GM21737 (cell line): ENCODE data around the gene CNTNAP1.
"Not testable (repeated sequence)": the region's sequence is repeated elsewhere in the genome, so short reads cannot be mapped to it uniquely, and the experiment has no call there.

Experiments used
- ATAC-seq: cut with Tn5 transposase; IDR thresholded peaks from one replicate; pipeline ENCODE4 v1.9.1; 2021; ENCODE audit warnings: mild to moderate bottlenecking, moderate library complexity; ENCODE audit not compliant: unreplicated experiment

Gene CNTNAP1

GRCh38 chr17:42723636-42724035 is 41.3 kb downstream of the CNTNAP1 start:
- ATAC-seq = no peak

DNA sequence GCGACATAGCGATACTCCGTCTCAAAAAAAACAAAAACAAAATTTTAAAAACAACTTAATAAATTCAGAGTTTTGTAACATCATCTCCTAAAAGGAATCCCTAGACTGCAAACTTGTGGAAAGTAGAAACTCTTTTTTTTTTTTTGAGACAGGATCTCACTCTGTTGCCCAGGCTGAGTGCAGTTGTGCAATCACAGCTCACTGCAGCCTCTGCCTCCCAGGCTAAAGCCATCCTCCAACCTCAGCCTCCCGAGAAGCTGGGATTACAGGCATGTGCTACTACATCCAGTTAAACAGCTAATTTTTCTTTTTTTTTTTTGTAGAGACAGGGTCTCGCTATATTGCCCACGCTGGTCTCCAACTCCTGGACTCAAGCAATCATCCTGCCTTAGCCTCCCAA is 42.8 kb downstream of the CNTNAP1 start:
- ATAC-seq = no peak

DNA sequence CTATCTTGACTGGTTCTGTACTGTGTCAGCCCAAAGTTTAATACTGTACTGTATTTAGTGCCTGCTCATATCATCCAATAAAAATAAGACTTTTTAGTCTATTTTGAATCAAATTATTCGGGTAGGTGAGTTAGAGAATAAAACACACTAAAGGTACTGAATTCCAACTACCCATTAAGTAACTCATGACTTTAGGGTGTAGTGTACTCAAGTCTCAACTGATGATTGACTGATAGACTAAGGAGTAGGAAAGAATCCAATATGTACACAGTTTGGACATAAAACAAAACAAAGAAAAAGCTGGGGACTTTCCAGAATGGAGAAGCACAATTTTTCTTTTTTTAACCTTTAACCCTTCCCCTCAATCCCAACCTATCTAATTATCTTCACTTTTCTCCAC is 58.4 kb downstream of the CNTNAP1 start:
- ATAC-seq = no peak

GRCh38 chr17:42742916-42743315 is 60.6 kb downstream of the CNTNAP1 start:
- not testable (repeated sequence) for ATAC-seq

GRCh38 chr17:42743595-42744282 is 61.4 kb downstream of the CNTNAP1 start:
- no peak for ATAC-seq

DNA sequence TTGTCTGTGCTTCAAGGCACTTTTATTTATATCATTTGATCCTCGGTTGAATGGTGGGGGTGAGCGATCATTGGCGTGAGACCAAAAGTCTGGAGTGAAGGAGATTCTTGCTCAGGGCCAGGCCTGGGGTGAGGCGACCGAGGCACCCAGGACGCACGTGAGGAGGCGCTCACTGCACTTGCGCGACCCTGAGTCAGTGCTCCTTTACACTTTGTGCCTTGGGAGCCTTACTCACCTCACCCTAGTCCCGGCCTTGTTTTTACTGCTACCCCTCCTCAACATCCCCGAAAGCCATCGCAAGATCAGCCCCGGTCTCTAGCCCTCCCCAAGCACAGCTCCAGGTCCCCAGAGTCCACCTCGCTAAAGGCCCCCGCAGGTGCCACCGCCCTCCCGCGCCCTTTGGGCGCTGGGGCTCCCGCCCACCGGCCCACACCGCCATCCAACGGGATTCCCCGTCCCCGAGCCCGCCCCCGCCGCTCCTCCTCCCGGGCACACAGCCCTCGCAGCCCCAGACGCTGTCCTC is 62.0 kb downstream of the CNTNAP1 start:
- peak; percentile 47 for ATAC-seq

GRCh38 chr17:42744806-42745617 is 62.7 kb downstream of the CNTNAP1 start, which contains the start of gene EZH1:
Gene EZH1 (minus strand): TSS chr17:42745040. CDS start chr17:42728941, 16,099 bp downstream.
- peak; percentile 86 for ATAC-seq

DNA sequence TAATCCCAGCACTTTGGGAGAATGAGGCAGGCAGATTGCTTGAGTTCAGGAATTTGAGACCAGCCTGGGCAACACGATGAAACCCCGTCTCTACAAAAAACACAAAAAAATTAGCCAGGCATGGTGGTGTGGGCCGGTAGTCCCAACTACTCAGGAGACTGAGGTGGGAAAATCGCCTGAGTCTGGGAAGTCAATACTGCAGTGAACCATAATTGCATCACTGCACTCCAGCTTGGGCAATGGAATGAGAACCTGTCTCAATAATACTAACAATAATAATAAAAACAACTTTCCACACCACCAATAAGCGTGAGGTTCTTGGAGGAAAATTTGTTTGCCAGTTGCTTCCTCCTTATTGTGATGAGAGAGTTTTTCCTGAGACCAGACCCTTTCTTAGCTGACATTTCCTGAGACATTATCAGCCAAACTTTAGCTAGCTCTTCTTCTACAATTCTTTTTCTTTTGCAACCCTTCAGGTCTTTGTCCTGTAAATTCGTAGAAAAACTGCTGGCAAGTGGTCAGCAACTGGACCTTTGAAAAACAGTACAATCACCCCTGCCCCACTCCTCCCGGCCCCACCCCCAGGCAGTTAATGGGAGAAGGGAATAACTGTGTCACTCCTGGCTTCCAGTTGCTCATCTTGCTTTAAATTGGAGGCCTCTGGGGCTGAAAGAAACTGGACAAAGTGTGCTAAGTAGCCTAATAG is 66.0 kb downstream of the CNTNAP1 start:
- no peak for ATAC-seq

- ATAC-seq = no peak
Observed at GRCh38 chr17:42748908-42749798, 66.8 kb downstream of the CNTNAP1 start.
